GM21619 (cell line): Measurements from ENCODE around the gene PLEKHM1.

Experiments used
- ATAC-seq: cut with Tn5 transposase; IDR thresholded peaks from one replicate; pipeline ENCODE4 v1.9.1; 2021; ENCODE audit not compliant: unreplicated experiment

The PLEKHM1 gene

GRCh38 chr17:45441526-45442310 lies 48.8 kb downstream of the PLEKHM1 start:
- ATAC-seq, result no peak

DNA sequence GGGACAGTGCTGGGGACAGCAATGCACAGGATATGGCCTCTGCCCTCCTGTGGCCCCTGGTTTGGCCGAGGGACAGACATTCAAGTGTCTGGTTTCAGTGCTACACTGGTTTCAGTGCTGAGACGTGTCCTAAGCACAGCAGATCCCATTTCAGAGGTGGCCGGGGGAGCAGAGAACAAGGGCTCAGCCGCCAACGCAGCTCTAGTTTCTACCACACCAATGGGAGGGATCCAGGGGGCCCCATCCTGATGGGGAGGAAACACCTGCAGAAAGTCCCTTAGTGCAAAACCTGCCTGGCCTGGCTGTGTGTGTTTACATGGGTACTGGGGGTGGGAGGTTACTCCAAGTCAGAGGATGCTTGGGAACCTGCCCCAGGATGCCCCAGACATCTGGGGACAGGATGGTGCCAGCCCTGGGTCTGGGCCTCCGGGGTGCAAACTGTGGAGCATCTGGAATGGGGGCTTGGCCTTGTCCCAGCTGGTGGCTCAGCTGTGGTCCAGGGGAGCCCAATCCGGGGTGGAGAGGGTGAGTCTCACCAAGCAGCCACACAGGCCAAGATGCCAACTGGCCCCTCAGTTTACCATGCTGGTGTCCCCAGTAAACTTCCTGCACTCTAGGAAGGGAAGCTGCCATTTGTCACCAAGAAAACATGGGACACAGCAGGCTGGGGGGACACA lies 49.5 kb downstream of the PLEKHM1 start:
- ATAC-seq, result peak; percentile 69

DNA sequence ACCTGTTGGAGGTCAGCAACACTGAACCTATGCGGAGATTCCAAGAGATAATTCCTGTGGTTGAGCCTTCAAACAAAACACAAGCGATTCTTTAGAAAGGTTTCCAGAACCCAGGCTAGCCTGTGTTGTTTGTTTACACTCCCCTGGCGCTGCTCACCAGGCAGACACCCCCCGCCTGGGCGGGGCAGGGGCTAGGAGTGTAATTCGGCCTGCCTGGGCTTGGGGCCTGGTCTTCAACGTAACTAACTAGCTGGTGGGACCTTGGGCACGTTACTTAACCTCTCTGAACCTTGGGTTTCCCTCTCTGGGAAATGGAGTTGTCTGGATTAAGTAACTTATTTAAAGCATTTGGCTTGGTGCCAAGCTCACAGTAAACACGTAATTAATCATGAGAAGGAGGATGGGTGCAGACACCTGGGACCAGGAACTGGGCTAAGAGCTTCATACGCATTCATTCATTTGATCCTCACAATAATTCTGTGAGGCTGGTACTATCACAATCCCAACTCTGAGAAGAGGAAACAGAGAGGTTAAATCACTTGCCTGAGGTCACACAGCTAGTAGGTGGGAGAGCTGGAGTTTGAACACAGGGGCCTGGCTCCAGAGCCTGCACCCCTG lies 50.3 kb downstream of the PLEKHM1 start:
- ATAC-seq, result no peak

GRCh38 chr17:45438931-45439610 lies 51.5 kb downstream of the PLEKHM1 start:
- ATAC-seq, result no peak

DNA sequence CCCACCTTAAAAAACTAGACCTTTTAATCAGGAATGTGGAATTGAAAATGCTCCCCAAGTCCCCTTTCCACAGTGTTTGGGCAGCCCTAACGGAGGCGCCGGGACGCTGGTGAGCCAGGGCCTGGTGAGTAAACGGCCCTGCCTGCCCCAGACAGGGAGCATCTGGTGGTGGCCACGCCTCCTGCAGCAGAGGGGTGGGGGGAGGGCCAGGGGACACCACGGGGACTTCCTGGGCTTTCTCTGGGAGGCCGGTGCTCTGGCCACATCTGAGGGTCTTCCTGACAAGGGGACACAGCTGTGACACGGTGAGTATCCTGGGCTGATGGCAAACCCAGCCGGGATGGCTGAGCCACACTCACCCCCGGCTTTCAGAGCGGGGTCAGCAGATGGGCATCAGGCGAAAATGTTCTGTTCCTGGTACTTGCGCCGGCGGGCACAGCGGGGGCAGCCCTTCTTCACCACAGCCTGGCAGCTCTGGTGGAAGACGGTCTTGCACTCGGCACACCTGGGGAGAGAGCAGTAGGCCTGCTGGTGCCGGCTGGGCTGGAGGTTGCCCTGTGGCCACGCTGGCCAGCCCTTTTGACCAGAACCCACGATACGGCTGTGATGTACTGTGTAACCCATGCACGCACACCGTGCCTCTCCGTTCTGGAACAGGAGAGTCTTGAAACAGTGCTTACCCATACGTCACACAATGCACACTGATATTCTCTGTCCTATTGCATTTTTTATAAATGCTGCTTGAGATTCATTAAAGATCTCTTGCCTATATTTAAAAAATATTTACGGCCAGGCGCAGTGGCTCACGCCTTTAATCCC lies 52.8 kb downstream of the PLEKHM1 start:
- ATAC-seq, result no peak

DNA sequence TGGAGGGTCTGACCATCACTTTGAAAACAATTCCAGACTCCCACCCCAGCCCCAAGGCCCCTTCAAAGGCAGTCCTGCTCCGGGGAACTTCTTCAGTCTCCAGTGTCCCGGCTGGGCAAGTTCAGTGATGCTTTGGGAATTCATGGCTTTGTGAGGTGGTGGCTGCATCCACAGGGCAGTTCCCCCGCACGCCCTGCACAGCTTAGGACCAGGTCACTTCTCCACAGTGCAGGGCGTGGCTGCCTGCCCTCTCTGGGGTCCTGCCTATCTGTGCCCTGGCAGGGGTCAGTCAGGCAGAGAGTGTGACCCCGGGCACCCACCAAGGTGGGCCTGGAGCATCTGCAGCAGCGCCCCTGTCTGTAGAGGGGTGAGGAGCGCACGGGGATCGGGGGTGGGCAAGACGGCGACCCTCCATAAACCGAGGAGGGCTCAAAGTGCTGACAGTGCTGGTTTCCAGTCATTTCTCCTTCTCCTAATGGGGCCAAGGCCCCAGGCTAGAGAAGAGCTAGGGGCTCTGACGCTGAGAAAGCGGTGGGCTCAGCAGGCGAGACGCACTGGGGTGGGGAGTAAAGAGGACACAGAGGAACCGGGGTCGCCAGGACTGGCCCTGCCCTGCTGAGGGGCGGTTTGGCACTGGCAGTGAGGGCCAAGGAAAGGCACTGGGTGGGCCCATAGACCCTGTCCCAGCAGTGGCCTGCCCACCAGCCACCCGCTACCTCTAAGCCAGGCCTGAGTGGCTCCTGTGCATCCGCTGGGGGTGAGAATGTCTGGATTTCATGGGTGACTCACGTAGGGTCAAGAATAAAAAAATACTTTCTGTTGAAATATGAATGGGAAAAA lies 53.7 kb downstream of the PLEKHM1 start:
- ATAC-seq, result no peak

DNA sequence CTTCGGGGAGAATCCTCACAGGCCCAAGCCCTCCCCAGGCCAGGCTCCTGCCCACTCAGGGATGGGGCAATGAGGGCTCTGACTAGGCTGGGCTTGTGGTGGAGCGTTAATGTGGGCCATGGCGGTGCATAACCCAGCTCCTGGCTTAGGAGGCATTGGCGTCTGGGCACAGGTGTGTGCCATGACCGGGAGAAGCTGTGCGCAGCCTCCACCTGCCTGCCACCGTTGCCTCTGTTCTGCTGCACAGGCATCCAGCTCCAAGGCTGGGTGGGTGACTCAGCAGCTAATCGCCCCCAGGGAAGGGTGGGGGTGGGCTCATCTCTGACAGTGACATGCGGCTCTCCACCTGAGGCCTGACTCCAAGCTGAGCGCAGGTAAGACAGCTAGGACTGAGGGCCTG lies 54.4 kb downstream of the PLEKHM1 start:
- no peak for ATAC-seq

DNA sequence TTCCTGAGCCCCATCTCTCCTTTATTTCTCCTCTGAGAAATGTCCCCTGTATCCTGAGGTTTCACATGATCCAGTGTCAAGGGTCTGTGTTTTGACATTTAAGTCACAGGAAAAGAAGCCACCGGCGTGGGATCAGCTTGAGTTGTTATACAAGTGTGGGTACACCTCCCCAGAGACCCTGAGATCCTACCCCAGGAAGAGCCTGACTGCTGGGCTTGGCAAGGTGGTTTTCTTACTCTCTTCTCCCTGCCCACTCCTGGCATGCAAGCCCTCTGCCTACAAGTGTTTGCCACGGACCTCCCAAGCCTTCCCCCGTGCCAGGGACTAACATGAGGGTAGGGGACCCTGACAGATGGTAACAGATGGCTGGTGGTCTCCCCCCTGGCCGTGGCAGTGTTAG lies 55.0 kb downstream of the PLEKHM1 start:
- no peak for ATAC-seq

- ATAC-seq, result no peak
Measured at GRCh38 chr17:45433159-45433535, 57.4 kb downstream of the PLEKHM1 start.

GRCh38 chr17:45432405-45433158 lies 57.9 kb downstream of the PLEKHM1 start, which contains the start of gene ARHGAP27:
Gene ARHGAP27 (minus strand): TSS chr17:45432870. CDS start chr17:45430279, 2,591 bp downstream.
- ATAC-seq, result no peak

- peak; percentile 45 for ATAC-seq
Measured at GRCh38 chr17:45431531-45432404, 58.8 kb downstream of the PLEKHM1 start.

GRCh38 chr17:45430738-45431530 lies 59.6 kb downstream of the PLEKHM1 start:
- peak; percentile 19 for ATAC-seq

GRCh38 chr17:45430006-45430737 lies 60.3 kb downstream of the PLEKHM1 start:
- no peak for ATAC-seq

- ATAC-seq, result no peak
Measured at GRCh38 chr17:45429339-45430005, 61.0 kb downstream of the PLEKHM1 start.

DNA sequence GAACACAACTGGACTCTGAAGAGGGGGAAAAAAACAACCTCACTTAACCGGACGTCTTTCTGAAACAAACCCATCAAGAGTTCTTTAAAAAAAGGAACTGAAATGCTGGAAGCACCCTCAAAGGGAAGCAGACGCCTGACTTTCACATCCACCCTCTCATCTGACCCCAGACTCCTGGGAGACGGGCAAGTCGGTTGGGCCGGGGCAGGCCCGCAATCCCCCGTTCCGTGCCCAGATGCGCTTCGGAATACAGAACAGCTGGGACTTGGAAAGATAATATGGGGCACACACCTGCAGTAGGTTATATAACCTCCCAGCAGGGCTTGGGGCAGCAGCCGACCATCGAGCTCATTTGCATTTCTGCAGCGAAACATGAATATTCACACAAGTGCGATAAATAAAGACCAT lies 61.6 kb downstream of the PLEKHM1 start:
- no peak for ATAC-seq

GRCh38 chr17:45428050-45428617 lies 62.4 kb downstream of the PLEKHM1 start:
- peak; percentile 39 for ATAC-seq
